GM18511 (cell line): ENCODE results near the gene CSH2.

ENCODE experiments used
- ATAC-seq: cut with Tn5 transposase; IDR thresholded peaks from one replicate; pipeline ENCODE4 v1.9.1; 2021; ENCODE audit warnings: mild to moderate bottlenecking, moderate library complexity; ENCODE audit not compliant: unreplicated experiment

Gene CSH2

GRCh38 chr17:63835167-63835720, 38.2 kb downstream of the CSH2 start:
- no peak for ATAC-seq

DNA sequence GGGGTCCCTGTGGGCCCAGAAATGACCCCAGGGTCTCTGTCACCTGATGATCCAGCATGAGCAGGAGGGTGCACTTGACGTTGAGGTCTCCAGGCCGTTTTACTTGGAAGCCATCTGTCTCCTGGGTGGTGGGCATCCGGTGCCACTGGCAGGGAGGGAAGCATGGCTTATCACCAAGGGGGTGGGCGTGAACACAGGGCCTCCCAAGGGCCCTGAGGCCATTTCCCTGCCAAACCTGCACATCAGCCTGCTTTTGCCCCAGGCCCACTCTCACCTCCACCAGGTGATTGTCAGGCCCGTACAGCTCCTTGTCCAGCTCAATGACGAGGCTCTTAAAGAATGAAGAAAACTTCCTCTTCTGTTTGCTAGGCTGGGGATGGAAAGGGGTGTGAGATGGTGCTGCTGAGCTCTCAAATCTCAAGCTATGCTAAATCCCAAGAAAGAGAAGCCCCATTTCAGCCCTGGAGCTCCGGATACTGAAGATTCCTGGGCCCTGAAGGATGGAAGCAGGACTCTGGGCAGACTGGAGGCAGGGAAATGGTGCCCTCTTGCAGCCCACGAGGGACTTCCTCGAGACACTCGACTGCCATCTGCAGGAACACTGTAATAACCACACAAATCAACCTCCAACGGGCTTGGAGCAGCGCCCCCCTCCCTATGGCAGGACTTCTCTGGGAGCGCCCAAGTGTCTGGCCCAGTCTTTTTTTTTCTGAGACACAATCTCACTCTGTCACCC, 38.9 kb downstream of the CSH2 start:
- peak; percentile 69 for ATAC-seq

DNA sequence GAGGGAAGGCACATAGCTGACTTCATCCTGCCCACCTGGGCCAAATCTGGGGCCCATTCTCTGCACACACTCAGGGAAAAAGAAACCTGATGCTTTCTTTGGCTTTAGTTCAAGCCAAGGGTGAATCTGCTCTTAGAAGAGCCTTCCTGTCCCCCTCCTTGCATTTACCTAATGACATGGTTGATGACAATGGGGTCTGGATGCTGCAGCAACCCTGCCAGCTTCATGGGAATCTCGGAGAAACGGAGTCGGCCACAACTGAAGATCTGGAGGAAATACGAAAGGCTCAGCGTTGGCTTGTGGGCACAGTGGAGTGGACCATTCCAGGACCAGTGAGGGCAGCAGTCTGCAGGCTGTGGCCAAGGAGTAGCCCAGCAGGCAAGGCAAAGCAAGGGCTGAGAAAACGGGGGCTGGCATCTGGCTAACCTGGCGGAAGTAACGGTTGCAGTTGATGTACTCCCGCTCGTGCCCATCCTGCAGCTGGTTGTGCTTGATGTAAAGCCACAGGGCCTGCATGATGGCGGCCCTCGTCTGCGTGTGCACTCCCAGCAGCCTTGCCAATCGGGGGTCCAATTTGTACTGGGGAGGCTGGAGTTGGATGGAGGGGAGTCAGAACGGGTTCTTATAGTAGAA, 39.6 kb downstream of the CSH2 start:
- no peak for ATAC-seq

GRCh38 chr17:63833026-63833740, 40.3 kb downstream of the CSH2 start:
- ATAC-seq, result no peak

DNA sequence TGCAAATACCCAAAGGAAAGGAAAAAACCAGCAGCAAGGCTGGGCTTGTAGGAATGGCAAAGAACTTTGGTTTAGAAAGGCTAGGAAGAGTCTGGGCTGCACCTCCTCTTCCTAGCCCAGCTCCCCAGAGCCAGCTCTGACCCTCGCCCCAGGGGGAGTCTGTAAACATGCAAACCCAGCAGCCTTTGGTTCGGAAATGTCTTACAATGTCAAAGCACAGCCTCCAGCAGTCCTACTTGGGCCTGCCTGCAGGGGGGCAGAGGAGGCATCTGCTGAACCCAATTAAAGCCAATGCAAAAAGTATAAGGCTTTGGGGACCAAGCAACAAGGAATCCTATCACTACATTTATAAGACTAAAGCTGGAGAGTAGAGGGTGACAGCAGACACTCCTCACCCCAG, 41.0 kb downstream of the CSH2 start:
- ATAC-seq, result no peak

GRCh38 chr17:63832014-63832413, 41.5 kb downstream of the CSH2 start:
- ATAC-seq, result no peak

- no peak for ATAC-seq
These were observed 42.0 kb downstream of the CSH2 start for GRCh38 chr17:63831505-63831904.

DNA sequence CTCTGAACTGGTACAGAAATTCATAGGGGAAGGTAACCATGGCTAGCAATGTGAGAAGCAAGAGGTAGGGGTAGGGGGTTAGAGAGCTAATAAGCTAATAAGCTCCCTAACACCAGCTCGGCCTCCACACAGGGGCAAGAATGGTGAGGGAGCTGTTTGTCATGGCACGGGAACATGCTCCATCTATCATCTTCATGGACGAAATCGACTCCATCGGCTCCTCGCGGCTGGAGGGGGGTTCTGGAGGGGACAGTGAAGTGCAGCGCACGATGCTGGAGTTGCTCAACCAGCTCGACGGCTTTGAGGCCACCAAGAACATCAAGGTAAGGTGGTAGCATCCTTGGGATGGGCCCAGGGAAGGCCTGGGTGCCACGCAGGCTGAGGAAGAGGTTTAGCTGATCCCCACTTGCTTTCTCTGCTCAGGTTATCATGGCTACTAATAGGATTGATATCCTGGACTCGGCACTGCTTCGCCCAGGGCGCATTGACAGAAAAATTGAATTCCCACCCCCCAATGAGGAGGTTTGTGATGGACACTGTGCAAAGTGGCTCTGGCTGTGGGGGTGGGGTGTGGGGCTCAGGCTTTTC, 42.5 kb downstream of the CSH2 start:
- ATAC-seq, result no peak

- no peak for ATAC-seq
These were observed 43.2 kb downstream of the CSH2 start for GRCh38 chr17:63830278-63830677.

DNA sequence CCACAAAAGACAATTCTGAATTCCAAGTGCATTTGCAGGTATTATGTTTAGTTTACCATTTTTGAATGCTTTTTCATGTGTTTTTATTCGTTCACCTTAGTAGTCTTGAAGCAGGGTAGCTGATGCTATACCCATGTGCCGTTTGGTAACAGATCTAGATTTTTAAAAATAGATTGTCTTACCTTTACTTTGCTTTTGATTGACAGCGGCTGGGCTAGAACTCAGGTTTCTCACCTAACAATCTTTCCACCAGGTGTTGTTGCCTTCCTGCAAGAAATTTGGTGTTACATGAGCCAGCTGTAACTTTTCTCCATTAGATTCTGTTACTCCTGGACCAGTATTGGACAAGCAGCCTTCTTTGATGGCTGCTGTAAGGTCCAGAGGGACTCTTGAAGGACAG, 44.5 kb downstream of the CSH2 start:
- no peak for ATAC-seq

- no peak for ATAC-seq
These were observed 45.7 kb downstream of the CSH2 start for GRCh38 chr17:63827801-63828221.

DNA sequence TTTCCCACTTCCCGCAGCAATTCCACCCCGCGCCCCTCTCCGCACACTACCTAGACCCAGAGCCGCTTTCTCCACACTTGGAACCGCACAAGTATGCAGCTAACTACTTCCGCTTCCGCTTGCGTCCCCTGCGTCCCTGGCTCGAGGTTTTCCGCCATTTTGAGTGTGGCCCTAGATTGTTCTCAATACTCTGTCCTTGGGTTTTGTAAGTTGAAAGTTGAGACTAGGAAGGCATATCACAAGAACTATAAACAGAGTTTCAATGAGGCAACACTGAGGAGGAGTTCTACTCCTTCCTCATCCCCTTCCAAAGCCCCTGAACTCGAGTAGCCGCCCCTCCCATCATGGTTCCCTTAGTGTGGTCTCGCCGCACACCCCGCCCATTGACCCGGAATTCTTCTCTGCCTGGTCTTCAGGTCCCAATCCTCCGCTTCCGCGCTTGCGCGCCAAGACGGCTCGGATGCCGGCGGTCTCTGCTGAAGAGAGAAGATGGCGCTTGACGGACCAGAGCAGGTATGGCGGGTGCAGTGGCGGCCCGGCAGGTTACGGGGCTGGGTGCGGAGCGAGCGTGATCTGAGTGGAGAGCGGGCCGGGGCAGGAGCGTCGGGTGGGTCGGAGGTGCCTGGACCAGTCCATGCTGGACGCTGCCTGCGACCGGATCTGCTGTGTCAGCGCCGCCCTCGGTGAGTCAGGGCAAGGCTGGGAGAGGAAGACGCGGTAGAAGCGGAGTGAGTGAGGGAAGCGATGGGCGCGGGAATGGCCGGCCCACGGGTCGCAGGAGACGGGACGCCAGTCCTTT, 46.3 kb downstream of the CSH2 start, which contains the start of the genes FTSJ3 and PSMC5:
Gene FTSJ3, minus strand, starts transcription at position 662 of the 799 bp plus-strand sequence. CDS start 761 bp downstream, outside the sequence.
Gene PSMC5, plus strand, starts transcription at position 430 of the 799 bp plus-strand sequence. Its CDS starts 60 bp downstream, at position 490.
- ATAC-seq, result peak; percentile 94

GRCh38 chr17:63826468-63827001, 46.9 kb downstream of the CSH2 start:
- ATAC-seq, result peak; percentile 3

- no peak for ATAC-seq
These were observed 49.1 kb downstream of the CSH2 start for GRCh38 chr17:63824362-63824761.

DNA sequence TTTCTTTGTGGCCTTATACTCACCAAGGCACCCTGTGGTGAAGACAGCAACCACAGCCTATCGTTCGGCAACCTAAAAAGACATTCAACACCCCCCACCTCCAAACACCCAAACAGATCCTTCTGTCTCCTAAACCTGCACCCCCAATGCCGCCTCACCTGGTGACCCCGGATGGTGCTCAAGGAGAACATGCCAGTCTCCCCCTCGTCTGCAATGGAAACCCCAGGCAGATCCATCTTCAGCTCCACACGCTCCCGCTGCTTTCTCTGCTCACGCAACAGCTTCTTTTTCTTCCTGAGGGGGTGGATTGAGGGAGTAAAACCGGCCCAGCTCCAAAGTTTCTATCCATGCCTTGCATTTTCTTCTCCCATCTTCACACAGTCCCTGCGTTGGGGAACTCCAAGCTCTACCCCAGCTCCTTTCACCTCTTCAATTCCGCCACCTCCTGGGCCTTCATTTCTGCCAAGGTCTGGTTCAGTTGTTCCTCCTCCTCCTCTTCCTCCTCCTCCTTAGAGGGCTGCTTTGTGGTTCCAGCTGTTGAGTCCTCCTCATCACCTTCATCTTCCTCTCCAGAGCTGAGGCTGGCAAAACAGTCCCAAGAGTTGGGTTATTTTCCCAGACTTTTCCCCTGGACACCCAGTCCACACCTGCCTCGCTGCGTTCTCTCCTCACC, 49.7 kb downstream of the CSH2 start:
- ATAC-seq, result no peak

DNA sequence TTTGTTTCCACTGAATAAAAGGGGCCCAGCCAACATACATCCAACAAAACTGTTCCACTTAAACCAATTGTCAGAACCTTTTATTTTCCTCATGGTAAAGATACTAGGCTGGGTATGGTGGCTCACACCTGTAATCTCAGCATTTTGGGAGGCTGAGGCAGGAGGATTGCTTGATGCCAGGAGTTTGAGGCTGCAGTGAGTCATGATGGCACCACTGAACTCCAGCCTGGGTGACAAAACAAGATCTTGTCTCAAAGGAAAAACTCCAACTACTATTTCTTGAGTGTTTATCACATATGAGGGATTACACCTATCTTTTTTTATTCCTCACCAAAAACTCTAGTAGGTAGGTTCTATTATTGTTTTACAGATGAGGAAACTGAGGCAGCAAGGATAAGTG, 50.9 kb downstream of the CSH2 start:
- no peak for ATAC-seq
